ENCODE measurements around the gene TWIST1.

TWIST1 gene

DNA sequence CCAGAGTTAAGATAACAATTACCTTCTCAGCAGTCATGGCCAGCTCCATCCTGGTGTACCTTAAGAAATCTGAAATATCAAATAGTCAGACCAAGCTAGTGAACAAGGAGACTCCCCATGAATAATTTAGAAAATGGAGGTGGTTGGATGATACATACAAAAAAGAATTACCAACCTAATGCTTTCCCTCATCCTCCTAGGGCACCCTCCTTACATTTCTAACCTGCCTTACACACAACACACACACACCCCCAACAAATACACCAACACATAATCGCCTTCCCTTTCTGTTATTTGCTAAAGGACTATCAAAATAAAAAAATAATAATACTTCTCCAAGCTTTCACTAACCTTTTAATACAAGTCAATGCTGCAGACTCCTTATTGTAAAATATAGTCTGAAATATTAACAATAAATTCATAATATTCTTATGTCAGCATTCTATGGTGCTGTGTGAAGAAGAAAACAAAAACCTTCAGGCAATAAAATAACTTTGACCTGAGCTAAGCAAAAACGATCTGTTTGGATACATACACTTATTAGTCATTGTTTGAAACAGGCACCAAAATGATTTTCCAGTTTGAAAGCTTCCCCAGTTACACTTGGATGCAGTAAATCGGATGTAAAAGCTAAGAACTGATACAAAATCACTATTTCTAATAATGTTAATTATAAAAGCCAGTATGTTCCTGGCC, 3.4 kb downstream of the TWIST1 start:
- DNase-seq, result no peak
- intact Hi-C loops (cut with DNase I), result no loop called here

DNA sequence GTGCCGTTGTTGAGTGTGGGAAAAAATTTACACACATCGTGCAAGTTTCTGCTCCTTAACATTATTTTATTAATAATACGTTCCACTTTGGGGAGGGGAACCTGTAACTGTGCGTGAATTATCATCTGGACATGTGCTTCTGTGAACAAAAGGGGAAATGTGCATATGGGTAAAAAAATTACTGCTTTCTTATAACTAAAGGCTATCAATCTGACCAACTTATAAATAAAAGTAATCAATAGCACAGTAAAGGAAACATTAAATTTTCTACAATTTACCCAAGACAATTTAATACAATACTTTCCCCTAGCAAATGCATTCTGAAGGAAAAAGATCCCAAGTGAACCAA, 4.5 kb downstream of the TWIST1 start:
- intact Hi-C loops (cut with DNase I), result no loop called here
- DNase-seq, result no peak

DNA sequence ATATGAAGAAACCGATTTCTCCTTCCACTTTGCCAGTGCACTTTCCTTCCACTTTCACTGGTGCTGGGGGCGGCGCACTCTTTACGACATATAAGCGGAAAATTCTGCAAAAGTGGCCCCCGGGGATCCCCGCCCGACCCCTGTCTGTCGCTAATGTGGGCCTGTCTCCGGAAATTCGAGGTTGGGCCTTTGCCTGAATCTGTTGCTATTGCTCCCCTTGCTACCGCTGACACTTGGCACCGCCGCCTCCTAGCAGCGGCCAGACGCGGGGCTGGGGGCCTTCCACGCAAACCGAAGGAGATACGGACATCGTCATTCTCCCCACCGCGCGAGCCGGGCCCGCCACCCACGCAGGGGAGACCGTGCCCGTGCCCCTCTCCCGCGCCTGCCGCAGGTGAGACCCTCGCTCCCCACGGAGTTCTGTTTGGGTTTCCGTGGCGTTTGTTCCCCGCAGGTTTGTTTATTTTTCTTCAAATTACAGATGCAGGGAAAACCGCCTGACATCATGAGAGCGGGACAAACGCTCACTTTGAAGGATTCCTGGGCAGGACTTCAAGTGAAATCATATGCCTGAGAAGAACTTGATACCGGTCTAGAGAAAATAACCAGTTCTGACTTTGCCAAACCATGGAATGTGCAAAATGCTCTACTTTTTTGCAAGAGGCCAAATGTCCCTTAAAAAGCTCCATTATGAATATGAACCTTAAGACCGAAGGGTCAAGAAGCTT, 5.0 kb downstream of the TWIST1 start:
- peak in 3 of 10 donors; percentile 60 to 77 (median 69) for DNase-seq
- intact Hi-C loops (cut with DNase I), result no loop called here

DNA sequence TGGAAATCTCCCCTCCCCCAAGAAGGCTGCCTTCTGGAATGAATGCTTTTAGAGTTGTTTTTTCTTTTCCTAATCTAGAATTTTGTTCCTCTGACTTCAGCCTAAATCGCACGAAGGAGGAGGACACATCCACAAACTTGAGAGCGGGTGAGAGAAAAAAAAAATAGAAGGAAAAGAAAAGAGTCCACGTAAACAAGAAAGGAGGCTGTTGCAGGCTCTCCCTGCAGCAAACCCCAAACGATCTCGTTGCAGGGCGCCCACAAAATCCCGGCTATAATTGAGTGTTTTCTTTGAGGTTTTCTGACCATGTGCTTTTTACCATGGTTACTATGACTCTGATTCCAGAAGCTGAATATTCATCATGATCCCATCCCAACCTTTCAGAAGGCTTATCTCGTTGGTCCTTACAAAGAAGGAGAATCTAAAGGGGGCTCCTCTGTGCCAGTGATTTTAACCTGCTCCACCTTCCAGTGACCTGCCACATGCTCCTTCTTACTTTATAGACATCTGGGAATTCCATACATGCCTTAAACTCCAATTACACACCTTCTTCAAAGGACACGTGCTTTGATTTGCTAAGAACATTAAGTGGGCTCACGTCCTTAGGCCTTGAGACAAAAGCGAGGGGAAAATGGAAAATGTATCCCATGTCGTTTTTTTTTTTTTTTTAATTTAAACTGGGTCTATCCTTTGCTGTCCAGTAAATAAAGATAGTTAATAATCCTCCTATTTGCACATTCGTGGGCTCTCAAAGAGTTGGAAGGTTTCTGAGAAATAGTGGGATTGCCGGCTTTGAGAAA, 5.8 kb downstream of the TWIST1 start:
- intact Hi-C loops (cut with DNase I), result no loop called here
- no peak for DNase-seq

DNA sequence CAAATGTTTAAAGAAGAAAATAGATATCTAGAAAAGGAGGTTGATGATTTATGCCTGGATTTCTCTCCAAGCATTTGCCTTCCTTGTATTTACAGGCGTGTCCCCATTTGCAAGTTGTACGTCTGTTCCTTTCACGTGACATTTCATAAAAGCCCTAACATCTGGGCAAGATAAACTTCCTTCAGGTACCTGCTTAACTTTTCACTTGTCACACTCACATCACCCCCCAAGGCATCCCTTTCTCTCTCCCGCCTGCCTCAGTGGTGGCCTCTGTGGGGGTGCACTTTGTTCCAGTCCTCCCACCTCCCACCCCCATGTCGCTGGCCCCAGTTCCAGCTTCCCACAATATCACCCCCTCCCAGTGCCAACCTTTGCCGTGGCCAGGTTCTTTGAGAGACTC, 6.7 kb downstream of the TWIST1 start:
- no peak for DNase-seq
- intact Hi-C loops (cut with DNase I), result no loop called here

DNA sequence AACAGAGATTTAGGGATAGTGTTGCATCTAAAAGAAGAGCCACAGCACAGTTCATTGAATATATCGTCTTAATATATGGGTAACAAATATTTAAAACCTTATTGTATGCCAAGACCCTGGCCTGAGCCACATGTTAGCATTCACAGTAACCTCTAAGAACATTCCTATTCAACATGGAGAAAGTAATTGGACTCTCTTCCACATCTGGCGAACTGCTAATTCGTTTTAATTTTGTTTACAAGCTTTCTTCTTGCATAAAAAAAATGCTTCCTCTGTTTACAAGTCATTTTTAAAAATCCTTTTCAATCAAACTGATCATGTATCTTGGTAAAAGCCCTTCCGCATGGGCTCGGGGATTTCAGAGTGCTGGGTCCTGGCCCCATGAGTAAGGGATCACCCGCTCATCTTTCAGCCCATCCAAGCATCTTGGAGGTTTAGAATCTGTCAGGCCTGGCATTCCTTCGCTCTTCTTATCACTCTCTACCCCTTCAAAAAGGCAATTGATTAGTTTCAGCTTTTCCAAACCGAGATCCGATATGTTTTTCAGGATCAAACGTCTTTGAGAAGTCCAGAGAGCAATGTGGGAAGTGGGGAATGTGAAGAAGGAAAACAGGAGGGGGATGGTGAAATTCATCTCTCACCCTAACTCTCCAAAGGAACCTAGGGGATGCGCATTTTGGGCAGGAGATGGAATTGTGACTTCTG, 7.3 kb downstream of the TWIST1 start:
- DNase-seq, result no peak
- intact Hi-C loops (cut with DNase I), result no loop called here

DNA sequence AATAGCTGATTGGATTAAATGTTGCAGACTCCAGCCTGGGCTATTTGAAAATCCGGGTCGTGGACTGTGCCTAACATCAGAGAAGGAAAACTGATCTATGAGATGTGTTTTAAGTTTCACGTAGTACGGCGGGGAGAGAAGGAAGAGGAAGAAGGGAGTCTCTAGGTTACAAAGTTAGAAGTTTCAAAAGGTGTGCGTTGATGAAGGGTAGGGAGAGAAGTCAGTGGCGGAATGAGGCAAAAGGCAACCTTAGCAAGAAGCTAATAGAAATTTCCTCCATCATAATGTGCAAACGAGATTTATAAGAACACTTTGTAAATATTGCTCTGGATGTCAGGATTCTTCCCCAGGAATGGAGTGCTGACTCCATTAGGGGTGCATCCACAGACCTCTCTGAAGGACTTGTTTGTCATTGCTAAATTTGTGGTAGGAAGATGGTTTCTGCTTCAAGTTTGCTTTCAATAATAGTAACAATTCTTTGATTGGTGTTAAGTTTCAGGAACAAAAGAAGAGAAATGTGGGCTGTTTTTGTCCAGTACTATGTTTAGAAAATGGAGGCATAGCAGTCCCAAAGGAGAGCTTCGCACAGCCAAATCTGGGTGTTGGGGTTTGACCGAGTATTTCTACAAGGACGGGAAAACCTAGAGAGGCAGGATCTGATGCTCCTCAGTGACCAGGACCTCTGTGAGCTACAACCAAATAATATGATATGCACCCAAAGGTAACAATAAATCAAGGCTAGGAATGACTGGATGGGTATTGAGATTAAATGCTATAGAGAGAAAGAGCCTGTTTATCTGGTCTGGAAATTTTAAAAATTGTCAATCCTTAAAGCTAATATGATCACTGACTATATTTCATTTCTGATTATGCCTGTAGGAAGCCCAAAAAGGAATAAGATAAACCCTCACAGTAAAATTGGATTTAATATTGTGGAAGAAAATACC, 8.2 kb downstream of the TWIST1 start:
- intact Hi-C loops (cut with DNase I), result no loop called here
- DNase-seq, result no peak

DNA sequence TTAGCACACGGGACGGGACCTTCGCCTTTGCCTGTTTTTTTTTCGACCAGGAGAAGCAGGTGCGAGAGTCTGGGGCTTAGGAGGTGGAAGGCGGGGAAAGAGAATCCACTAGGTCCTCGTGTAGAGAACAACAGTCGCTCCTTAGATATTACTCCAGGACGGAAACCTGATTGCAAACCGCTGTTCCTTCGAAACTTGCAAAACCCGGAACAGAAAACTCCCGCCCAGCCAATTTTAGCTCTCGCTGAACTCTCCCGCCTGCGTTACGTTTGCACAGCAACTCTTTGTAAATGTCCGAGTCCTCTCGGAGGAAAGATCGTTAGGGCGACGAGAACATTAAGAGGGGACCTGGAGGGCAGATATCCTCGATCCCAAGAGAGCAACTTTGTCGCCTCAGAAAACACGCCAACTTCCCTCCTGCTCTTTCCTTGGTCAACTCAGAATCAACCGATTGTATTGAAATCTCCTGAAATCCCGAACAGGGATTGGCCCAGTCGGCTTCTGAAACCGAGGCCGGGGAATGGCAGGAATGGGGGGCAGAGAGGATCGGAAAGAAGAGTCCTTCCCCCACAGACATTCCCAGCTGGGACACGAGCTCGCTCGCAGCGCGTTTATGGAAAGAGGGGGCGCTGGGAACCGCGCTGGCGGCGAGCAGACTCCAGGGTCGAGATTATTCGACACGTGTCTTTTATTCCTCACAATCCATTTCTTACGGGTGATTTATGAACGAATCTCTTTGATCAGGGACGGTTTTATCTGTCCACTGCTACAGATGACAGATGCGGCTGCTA, 9.9 kb downstream of the TWIST1 start:
- intact Hi-C loops (cut with DNase I), result no loop called here
- DNase-seq, result peak in 1 of 10 donors; percentile 50

DNA sequence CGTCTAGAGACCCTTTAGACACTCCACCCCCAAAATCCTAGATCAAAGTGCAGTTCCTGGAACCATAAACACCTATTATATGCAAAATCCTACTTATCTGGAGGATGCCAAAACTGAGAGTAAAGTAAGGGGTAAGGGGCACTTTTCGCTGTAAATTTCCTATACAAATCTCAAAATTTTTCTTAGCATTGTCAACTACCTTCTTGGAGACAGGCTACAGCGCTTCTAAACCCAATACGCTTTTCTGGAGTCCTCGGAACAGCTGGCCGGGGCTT, 10.4 kb downstream of the TWIST1 start:
- intact Hi-C loops (cut with DNase I), result no loop called here
- DNase-seq, result no peak

DNA sequence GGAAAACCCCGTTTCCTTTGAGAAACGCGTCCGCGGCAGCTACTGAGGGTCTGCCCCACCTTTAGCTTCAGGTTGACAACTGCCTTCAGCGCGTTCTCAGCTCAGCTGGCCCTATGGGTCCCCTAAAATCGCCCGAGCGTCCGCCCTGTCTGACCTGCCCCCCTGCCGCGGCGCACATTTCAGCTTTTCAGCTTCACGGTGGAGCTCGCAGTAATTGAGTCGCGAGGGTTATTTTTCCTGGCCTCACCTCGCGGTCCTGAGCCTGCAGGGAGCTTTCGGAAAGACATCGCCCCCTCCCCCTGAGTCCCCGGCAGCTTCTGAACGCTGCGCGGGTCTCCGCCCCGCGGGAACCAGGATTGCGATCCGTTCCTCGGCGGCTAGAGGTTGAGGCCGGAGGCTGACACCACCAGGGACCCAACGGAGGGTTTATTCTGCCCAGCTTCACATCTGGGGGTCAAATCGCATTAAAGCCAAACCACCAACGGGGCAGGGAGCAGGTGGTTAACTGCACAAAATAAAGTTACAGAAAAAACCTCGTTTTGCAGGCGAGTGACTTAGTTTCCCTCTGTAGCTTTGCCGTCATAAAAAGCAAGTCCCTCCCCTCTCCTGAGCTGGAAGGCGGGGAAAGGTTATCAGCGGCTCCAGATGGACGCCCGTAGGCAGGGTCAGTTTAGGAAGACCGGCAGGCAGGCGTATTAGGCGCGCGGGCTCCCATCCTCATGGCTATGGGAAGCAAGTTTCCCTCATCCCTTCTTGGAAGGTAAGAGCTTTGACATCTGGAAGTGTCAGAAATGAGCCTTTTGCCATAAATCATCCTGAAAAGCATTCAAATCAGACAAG, 11.0 kb downstream of the TWIST1 start:
- intact Hi-C loops (cut with DNase I), result no loop called here
- peak in 1 of 10 donors; percentile 74 for DNase-seq

DNA sequence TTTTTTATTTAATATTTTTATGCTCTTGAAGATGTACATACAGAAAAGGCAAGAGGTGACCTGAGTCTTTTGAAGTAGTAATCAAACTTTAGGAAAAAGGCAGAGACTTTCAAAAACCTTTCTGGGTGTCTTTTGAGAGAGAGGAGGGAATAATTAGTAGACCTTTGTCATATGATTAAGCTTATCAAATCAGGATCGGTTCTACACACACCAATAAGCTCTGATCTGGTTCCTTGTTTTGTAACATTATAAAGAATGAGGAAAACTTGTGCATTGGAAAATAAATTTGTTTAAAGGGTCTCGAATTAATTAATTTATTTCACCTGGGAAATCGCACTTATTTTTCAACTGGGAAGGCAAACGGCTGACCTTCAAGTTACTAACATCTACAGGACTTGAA, 11.9 kb downstream of the TWIST1 start:
- no peak for DNase-seq
- intact Hi-C loops (cut with DNase I), result no loop called here

DNA sequence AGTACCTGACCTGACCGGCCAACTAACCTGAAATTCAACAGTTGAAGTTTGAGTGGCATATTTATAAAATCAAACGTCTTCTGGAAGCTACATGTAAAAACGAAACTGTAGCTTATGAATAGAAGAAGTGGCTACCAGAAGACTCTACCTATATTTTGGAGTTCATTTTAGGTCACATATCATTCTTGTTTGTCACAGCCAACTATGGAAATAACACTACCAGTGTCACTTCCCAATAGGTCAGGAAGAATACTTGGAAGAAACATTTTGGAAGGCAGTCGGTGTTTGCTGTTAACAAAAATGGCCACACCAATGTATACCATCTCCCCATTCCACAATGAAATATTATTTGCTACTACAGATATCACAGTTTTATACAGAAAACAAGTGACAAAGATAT, 12.6 kb downstream of the TWIST1 start:
- no peak for DNase-seq
- intact Hi-C loops (cut with DNase I), result no loop called here

DNA sequence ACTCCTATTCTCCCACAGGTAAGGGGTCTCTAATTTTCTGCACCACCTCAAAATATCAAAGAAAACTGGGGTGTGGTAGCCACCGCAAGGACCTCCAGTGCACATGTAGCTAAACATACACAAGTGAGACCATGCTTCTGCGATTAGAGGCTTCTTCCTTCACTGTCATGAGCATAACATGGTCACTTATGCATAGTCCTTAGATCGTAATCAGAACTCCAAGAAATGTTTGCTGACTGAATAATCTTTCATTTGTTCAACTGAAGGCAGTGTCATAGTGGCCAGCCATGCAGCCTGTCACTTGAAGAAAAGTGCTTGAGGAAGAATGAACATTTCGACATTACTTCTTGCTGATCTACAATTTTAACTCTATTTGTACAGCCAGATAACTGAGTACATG, 14.6 kb downstream of the TWIST1 start:
- no peak for DNase-seq
- intact Hi-C loops (cut with DNase I), result no loop called here

DNA sequence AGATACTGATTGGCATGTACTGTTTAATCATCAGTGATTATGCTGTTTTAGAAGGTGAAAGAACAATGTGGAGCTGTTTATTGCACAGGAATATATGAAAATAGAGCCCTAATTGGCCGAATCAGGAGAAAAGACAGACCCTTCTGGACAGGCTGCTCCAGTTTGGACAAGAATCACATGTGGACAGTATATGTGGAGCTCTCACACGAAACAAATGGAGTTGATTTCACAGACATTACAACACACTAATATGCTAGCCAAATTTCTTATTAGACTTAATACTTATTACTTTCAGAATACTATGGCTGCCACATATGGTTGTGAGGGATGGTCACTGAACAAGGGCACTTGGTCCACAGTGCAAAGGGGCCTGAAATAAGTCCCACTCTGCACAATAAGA, 15.5 kb downstream of the TWIST1 start:
- no peak for DNase-seq
- intact Hi-C loops (cut with DNase I), result no loop called here

DNA sequence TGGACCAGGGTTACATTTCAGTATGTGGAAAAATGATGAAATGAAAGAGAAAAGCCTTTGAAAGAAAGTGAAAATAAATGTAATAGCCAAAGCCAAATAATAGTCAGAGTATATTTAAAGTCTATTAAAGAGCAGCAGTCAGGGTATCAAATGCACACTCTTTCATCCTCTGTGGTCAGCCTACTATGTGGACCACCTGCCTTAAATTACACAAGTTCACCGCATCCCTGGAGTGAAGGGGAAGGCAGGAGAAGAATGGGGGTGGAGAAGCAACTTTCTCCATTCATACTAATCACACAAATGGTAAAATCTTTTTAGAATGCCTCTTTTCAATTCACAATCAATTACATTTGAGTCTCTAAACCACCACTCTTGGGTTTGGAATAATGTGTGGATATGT, 16.0 kb downstream of the TWIST1 start:
- no peak for DNase-seq
- intact Hi-C loops (cut with DNase I), result no loop called here

DNA sequence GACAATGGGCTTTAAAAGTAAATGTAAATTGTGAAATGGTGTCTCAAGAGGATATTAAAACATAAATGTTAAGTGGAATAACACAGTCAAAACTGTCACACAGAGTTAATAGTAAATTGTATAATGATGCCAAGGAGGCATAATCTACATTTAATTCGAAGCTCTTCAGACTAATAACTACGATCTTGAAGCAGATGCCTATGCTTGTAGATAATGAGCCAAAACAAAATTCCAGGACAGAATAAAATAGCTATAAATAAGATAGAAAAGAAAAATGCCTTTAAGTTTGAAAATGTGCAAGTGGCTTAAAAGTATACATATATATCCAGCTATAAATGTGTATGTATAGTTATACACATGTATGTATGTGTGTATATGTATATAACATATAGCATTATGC, 17.5 kb downstream of the TWIST1 start:
- intact Hi-C loops (cut with DNase I), result no loop called here
- DNase-seq, result no peak

DNA sequence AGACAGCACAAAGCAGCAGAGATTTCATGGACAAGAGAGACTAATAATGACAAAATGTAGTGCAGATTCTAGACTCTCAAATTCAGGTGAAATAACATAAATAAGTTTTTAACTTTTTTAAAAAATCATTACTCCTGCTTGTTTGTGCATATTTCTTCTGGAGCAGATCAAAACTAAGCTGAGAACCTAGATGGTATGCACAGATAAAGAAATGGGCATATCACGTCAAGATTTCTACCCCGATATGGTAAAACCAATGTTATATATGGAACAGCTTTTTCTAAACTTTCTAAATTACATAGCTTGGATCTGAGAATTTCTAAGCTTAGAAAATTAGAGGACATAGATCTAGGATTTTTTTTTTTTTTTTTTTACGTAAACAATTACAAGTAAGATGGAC, 18.2 kb downstream of the TWIST1 start:
- intact Hi-C loops (cut with DNase I), result no loop called here
- no peak for DNase-seq

DNA sequence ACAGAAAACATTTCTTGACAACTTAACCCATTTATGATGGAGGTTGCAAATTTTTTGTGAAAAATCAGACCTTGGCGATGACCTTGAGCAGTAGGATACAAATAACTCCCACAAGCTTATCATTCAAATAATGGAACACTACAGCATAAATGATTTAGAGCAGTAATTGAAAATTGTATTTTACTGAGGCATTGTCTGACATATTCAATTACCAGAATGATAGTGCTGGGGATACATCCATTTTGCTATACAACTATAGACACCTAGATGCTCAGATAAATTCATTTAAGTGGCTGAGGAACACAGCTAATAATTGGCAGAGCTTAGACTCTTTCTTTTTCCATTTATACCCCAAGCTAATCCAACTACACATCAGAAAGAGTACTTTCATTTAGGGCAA, 18.9 kb downstream of the TWIST1 start:
- no peak for DNase-seq
- intact Hi-C loops (cut with DNase I), result no loop called here

All from posterior cingulate gyrus (tissue), 11 donors.